CD4-positive, alpha-beta T cell treated with Interleukin-1 beta for 1 hour (primary cell): ENCODE results near the gene TRAPPC10.

Experiments
- DNase-seq, 2 donors: peaks; one replicate each; pipeline ENCODE4 v3.0.0-alpha.2; 2020 to 2022

Gene TRAPPC10

DNA sequence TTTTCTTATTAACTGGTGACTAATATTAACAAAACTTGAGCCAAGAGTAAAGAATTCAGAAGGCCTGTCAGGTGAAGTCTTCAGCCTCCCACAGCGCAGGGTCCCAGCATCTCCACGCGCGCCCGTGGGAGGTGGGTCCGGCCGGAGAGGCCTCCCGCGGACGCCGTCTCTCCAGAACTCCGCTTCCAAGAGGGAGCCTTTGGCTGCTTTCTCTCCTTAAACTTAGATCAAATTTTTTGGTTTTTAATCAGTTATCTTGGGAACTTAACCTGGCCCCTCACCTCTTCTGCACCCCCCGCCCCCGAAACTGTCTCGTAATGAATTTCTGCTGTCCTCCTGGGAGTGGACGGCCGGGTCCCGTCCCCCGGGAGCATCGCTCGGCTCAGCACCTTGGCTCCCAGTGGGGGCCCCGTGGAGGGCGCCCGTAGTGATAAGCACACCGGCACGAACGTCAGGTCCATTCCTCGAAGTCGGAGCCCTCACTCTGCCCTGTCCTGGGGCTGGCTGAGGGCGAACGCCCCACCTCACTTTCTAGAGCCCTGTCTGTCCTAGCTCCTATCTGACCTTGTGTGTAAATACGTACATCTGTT lies 29.5 kb upstream of the TRAPPC10 start:
- DNase-seq = no peak

DNA sequence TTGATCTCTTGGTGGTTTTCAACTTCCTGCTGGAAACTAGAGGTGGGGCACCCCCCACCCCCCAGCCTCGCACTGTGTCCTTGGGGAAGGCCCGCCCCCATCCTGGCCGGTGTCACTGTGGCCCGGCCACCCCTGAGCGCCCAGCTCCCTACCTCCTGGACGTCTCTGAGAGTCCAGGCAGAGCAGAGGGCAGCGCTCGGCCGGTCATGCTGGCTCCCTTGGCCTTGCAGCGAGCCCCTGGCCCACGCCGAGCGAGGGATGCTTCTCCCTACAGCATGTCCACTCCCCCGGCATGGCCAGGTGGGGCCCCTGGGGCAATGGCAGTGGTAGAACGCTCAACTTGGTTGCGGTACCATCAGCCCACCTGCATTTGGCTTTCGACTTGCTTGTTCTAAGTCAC lies 28.7 kb upstream of the TRAPPC10 start:
- no peak for DNase-seq

DNA sequence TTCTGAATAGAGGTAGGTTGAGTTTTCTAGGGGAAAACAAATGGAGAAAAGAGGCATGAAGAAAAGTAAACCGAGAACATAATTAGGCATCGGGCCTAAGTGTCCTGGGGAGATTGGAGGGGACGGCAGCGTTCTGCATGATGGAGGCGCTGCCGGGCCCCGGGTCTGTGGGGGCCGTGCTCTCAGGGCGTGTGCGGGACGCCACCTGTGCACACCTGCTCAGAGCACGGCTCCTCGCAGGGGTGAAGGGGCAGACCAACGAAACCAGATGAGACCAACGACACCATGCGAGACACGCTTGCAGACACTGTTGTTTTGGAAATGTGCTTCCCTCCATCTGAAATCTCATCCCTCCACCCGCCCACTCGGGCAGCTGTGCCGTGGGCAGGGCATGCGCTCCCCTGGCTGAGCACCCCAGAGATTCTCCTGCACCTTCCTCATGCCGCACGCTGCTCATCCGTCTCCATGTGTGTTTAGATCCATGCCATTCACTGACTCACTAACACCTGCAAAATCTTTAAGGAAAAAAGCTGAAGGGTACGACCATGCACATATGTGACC lies 28.2 kb upstream of the TRAPPC10 start:
- no peak for DNase-seq

GRCh38 chr21:43984905-43985689 lies 27.0 kb upstream of the TRAPPC10 start:
- DNase-seq = no peak

- DNase-seq = no peak
Measured at GRCh38 chr21:43985690-43986251, 26.3 kb upstream of the TRAPPC10 start.

DNA sequence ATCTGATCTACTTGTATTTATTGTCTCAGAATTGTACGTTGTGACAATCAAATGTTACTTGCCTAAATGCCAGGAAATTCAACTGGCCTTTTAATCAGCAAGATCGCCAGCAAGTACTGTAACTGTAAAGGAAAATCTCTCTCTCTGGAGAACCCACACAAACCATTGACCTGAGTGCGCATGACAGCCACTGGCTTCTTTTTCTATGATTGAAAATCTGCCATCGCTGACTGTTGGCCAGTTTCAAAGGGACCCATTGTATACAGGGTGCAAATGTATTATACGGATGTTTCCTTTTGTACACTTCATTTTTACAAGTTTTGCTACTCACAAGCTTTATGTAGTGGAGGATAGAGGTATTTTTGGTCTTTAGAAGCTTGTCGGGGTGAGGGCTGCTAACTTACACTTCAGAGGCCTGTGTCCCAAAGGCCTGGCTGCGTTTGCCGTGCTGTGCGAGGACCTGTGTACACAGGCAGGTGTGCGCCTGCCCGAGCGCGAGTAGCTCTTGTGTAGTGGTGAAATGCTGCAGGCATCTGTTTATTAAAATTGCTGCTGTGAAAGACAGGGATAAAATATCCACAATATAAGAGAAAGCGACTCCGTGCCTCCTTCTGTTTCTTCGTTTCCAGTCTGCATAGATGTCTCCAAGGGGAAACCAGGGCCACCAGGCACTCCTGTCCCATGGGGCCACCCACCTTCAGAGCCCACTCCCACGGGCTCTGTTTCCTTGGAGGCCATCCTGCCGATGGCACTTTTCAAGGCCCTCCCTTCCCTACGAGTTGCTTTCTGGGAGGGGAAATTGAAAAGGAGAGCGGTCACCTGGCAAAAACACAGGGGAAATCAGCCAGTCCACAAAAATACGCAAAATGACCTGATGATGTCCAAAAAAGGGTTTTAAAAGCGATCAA lies 25.3 kb upstream of the TRAPPC10 start:
- DNase-seq = no peak

- DNase-seq = no peak
Measured at GRCh38 chr21:43987509-43987908, 24.6 kb upstream of the TRAPPC10 start.

GRCh38 chr21:43988016-43988415 lies 24.1 kb upstream of the TRAPPC10 start:
- DNase-seq = no peak

GRCh38 chr21:43988506-43989230 lies 23.4 kb upstream of the TRAPPC10 start:
- no peak for DNase-seq

GRCh38 chr21:43989401-43989800 lies 22.7 kb upstream of the TRAPPC10 start:
- DNase-seq = no peak

DNA sequence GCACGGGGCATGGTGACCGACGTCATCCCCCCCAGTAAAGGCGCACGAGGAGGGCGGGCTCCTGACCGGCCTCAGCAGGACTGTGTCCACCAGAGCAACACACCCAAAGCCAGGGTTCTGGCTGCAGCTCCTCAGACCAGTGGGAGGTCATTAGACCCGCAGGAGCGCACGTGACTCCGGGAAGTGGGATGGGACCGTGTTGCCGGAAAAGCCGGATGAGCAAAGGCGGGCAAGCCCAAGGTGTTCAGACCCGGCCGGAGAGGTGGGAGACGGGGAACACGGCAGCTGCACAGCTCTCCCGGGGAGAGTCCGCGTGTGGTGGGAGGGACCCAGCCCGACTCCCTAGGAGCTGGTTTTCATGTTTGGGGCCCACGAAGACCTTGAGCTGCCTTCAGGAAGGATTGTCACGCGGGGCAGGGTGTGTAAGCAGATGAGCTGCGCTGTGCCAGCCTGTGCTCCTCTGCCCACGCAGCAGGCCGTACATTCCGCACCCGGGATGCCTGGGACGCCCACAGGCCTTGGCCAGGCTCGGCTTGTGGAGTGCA lies 20.6 kb upstream of the TRAPPC10 start:
- DNase-seq = no peak

DNA sequence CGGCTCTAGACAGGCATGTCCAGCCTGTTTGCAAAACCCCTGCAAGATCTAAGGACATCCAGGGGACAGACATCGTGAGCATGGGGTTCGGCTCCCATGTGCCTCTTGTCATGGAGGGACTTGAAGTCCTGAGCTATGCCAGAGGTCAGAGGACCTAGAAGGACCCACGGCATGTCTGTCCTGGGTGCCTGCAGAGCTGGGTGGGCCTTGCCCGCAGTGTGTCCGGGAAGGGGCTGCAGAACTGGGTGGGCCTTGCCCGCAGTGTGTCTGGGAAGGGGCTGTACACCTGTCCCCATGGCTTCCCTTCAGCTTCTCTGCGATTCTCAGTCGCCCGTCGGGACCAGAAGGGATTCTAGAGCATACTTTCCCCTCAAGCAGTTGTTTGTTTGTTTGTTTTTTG lies 20.0 kb upstream of the TRAPPC10 start:
- no peak for DNase-seq

- DNase-seq = no peak
Measured at GRCh38 chr21:43993420-43993934, 18.6 kb upstream of the TRAPPC10 start.

DNA sequence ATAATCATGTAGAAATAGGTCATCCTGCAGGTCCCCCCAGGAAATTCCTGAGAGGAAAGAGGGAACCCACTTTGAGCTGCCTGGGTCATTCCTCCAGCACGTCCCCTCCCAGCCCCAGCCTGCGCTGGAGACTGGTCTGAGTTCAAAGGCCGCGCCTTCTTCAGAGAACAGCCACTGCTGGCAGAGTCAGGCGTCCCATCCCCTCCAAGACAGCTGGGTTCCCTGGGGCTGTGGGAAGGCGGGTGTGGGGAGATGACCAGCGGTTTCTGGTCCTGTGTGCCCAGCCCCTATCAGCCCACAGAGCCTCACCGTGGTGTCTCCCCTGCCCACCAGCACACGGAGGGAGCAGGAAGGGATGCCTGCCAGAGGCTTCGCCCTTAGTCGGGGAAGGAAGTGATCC lies 18.0 kb upstream of the TRAPPC10 start:
- no peak for DNase-seq

- no peak for DNase-seq
Measured at GRCh38 chr21:43994646-43995045, 17.5 kb upstream of the TRAPPC10 start.

DNA sequence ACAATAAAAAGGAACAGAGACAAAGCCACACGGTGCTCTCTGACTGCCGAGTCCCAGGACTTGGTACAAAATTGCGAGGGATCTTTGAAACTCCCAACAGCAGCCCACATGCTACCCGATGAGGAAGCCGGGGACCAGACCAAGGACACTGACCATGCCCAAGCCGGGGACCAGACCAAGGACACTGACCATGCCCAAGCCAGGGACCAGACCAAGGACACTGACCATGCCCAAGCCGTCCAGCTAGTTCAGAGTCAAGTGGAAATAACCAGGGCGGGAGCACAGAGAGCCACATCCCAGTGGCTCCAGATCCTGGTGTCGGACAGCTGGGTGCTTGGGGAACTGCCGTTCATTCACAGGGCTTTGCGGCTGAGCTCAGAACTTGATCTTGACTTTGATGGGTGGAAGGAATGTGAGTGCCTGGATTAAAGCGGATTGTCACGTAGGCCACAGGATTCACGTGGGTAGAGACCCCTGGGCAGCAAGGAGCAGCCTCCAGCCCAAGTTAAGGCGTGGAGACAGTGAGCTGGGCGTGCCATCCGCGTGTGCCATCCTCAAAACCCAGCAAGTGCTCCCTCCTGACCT lies 16.5 kb upstream of the TRAPPC10 start:
- no peak for DNase-seq

DNA sequence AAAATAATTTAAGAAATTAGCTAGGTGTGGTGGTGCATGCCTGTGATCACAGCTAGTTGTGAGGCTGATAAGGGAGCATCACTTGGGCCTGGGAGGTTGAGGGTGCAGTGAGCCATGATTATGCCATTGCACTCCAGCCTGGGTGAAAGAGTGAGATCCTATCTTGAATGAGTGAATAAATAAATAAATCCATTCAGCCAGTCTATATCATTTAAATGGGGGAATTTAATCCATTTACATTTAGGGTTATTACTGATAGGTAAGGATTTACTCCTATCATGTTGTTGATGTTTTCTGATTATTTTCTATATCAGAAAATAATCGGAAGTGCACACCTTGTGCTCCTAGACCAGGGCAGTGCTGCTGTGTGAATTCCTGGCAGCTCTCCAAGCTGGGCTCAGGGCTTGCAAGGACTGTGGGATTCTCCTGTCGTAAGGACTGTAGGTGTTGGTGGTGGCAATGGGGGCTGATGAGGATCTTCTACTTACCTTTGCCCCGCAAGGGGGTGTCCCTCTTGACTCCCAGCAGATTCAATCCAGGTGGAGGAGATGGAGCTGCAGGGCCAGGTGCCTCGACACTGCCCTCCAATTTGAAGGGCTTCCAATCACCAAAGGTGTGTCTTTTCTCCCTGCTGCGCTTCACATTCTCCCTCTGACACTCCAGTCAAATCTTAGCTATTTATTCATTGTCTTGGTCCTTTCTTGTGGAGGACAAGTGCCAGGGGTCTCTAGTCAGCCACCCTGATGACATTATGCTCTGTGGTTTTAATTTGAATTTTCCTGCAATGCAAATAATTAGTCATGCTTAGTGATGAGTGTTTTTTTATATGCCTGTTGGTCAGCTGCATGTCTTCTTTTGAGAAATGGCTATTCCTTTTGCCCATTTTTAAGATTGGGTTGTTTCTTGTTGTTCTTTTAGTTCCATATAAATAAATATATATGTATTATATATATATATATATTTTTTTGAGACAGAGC lies 14.1 kb upstream of the TRAPPC10 start:
- DNase-seq = no peak

GRCh38 chr21:44000360-44000759 lies 11.7 kb upstream of the TRAPPC10 start:
- DNase-seq = no peak

DNA sequence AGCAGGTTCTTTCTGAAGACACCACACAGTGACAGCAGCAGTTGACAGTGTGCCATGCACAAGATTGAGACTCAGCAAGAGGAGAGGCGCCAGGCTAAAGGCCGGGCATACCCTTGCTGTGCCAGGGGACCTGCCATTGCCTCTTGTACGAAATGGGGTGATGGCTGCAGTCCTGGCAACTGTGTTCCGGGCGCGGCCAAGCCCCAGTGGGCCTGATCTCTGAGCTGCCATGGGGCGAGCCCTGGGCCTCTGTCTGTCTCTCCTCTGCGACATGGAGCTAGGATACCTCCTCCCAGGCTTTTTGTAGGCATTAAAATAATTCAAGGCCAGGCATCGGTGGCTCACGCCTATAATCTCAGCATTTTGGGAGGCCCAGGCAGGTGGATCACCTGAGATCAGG lies 9.6 kb upstream of the TRAPPC10 start:
- DNase-seq = no peak

- DNase-seq = no peak
Measured at GRCh38 chr21:44003307-44003966, 8.7 kb upstream of the TRAPPC10 start.
